ENCODE data around the gene DAB2IP.

DAB2IP gene

DNA sequence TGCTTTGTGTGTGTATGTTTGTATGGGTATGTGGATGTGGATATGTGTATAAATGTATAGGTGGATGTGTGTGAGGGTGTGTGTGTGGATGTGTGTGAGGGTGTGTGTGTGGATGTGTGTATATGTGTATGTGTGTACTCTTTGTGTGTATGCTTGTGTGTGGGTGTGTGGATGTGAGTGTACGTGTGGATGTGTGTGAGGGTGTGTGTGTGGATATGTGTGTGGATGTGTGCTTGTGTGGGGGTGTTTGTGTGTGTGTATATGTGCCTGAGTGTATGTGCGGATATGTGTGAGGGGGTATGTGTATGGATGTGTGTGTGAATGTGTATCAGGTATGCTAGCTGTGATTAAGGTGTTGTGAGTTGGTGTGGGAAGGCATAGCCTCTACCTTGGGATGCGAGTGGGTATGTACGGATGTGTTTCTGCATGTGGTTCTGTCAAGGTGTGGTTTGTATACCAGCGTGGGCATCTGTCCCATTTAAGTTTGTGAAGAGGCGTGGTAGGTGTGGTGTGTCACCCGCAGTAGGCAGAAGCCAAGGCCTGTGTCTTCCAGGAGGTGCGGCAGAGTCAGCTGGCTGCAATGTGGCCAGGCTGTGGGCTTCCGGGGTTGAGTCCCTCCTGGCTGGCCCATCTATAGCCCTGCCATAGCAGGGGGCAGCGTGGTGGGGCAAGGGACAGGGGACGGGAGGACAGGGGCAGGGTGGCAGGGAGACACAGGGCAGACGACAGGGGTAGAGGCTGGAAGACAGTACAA, 155.8 kb downstream of the DAB2IP start:
- no peak for DNase-seq

GRCh38 chr9:121807823-121808278, 156.4 kb downstream of the DAB2IP start:
- no peak for DNase-seq

DNA sequence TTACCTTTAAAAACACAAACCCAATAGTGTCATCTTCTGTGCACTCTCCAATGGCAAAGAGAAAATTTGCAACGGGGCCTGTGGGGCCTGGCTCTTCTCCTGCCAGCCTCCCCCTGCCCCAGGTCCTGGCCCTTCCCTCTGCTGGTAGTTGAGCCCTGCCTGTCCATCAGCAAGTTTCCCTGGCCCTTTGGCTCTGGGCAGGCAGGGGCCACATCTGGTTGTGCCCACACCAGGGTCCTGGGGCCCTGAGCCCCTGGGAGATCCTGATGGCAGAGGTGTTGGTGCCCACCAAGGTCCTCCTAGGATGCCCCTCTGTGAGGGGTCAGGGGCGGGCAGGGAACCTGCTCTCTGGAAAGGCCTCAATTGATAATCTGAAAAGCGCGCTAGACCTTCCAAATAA, 157.3 kb downstream of the DAB2IP start:
- DNase-seq: no peak

DNA sequence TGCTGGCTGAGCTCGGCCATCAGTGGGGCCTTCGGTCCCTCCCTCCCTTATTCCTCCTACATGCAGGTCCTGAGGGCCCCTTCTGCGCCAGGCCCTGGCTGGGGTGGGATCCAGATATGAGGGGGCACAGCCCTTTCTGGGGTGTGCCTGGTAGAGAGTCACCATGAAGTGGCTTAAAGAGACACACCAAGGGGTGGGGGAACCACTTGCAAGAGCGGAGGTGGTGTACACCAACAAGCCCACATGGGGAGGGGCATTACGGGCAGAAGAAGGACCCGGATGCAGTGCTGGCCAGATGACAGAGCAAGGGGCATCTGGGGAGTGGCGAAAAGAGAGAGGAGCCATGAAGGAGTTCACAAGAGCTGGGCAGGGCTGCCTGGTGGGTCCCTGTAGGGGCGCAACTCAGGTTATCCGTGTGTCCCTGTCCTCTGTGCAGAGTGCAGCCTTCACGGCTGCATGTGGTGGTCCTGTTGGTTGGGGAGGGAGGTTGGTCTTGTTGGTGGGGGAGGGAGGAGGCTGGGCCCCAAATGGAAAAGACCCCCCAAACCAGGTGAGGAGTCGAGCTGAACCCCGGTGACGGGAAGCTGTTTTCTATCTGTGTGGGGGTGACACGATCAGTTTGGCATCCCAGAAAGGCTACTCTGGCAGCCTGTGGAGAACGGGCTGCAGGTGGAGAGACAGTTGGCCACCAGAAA, 158.1 kb downstream of the DAB2IP start:
- no peak for DNase-seq

DNA sequence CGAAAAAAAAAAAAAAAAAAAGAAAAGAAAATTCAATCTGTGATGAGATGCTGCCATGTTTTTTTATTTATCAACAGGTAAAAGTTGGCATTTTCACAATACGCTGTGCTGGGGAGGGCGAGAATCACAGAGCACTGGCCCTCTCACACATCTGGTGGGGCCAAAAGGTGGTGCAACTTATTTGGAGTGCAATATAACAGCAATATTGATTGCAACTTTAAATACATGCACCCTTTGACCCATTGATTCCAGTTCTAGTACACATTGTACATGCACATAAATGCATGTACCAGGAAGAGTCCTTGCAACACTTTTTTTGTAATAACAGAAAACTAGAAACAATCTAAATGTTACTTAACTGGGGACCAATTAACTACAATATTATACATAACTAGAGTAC, 159.1 kb downstream of the DAB2IP start:
- DNase-seq: no peak

DNA sequence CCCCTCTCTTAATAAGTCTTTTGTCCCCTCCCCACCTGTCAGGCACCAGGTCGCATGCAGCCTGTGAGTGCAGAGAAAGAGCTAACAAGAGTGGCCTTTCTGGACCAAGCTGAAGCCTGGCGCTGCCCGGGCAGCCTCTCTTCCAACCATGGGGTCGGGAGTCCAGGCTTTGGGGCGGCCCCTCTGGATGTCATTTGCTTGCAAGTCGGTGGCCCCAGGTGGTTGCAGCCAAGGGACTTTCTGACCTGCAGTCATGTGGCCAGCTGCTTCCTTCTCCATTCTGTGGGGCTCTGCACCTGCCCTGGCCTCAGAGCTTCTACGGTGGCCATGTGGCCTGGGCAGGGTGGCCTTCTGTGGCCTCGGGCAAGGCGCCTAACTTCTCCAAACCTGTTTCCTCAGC, 159.7 kb downstream of the DAB2IP start:
- no peak for DNase-seq

GRCh38 chr9:121811751-121812150, 160.3 kb downstream of the DAB2IP start:
- DNase-seq: no peak

GRCh38 chr9:121812159-121812735, 160.8 kb downstream of the DAB2IP start:
- no peak for DNase-seq

DNA sequence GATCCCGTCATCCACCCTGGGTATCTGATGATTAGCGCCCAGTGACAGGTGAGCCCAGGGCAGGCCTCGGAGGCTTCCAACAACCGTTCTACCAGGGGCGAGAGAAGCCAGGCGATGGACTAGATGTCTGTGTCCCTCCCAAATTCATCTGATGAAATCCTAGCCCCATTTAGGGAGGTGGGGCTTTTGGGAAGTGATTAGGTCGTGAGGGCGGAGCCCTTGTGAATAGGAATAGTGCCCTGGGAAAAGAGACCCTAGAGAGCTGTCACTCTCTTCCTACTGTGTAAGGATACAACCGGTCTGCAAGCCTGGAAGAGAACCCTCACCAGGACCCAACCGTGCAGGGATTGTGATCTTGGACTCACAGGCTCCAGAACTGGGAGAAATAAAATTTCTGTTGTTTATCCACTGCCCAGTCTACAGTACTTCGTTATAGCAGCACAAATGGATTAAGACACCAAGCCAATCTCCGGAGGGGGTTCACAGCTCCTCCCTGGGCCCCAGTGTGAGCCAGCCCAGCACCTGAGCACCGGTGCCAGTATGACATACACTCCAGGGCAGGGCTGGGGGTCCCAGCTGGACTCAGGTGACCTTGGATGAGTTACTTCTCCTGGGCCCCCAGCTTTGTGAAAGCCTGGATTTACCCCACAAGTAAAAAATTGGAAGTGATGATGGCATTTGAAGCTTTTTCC, 162.2 kb downstream of the DAB2IP start:
- DNase-seq: no peak

DNA sequence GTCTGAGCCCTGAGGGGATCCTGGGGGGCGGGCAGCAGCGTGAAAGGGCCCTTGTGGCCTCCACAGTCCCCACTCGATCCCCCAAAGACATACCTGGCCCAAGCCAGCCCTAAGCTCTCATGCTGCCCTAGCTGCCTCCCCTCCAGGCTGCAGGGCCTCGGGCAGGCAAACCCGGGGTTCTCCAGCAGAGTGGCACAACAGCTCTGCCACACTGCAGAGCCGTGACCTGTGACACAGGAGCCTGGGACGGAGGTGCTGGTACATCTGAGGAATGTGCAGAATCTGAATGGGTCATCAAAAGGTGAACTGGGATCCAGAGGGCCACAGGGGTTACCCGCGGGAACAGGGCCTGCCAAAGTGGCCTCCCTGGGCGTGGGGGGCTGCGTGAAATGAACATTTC, 163.2 kb downstream of the DAB2IP start:
- no peak for DNase-seq

GRCh38 chr9:121815084-121815483, 163.7 kb downstream of the DAB2IP start:
- no peak for DNase-seq

DNA sequence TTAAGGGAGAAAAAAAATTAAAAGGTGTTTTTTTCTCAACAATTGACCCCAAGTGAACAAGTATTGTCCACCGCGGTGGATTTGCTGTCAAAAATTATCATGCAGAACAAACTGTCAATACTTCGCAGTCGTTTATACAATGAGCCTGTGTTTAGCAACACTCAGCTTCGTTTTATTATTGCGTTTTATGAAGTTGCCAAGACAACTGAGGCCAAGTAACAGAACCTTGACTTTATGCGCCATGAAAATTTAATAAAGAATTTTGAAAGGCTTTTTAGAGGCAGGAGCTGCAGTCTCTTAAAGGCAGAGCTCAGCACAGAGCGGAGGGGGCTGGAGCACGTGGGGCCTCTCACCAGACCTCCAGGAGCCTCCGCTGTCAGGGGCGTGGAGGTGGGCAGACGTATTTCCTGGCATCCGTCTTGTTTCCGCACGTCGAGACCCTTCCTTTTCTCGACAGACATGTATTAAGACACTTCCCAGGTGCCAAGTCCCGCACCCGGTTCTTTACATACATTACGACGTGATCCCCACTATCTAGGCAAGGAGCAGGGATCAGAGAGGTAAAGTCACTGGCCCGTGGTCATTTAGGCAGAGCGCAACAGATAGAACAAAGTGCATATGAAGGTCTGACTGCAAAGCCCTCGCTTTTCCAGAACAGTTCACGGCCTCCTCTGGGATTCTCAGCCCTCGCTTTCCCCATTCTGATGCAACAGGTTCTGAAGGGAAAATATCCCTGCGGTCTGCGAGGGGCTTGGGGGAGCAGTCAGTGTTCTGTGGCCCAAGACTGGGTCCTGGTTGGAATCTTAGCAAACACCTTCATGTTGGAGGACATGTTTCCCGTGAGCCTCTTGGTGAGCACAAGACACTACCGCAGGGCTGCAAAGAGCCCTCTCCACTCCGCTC, 164.4 kb downstream of the DAB2IP start:
- DNase-seq: no peak

DNA sequence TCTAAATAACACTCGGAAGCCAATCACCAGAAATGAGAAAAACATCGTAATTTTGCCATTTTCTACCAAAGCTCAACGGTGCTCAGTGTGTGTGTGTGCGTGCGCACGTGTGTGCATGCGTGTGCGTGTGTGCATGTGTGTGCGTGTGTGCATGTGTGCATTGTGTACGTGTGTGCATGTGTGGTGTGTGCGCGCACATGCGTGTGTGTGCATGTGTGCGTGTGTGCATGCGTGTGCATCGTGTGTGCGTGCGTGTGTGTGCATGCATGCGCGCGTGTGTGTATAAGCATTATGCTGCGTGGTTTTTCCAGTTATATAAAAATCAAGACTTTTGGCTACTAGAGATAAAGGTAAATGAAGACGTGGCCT, 165.0 kb downstream of the DAB2IP start:
- no peak for DNase-seq

DNA sequence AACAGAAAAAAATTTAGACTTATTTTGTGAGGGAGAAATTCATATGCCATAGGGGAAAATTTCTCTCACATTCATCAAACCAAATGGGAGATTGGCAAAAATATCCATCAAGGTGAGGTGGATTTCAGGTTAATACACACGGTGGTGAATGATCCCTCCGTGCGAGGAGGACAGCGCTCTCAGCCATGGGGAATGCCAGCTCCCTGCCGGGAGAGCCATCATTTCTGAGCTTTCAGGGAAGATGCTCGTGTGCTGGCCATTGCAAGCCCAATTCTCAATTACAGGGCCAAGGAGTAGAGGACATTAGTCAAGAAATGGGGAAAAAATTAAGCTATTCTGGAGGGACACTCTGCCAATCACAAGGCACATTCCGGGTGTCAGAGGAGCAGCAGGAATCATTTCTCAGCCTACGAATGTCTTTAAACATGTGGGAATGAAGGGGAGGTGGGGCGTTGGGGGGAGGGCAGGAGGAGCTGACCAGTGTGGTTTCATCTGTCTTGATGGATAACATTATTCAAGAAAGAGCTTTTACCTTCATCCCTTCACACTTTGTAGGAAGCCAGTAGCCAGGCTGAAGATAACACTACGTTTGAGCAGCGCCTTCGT, 165.5 kb downstream of the DAB2IP start:
- DNase-seq: no peak

- no peak for DNase-seq
These were observed 166.0 kb downstream of the DAB2IP start for GRCh38 chr9:121817476-121817875.

GRCh38 chr9:121818016-121818661, 166.7 kb downstream of the DAB2IP start:
- DNase-seq: no peak

DNA sequence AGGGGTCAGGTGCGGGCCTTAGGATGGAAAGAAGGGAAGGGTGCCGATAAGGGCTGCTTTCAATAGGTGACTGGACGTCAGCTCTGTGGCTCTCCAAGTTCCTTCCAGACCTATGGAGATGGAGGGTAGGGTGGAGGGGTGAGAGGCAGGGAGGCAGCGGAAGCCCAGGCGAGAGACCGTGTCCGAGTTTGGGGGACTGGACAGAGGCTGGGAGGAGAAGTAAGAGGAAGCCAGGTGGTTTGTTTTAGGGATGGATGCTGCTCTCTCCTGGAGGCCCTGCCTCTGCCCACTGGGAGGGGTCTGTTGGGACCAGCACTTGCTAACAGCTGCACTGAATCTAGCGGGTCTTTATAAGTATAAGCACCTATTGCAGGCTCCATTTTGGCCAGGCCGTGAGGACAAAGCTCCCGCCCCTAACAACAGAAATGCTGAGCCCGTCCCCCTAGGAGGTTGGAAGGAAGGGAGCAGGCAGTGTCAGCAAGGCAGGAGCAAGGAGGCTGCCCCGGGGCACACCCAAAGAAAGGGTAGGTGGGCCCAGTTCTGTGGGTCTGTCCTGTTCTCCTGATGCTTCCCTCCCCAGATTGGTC, 167.5 kb downstream of the DAB2IP start:
- DNase-seq: no peak

DNA sequence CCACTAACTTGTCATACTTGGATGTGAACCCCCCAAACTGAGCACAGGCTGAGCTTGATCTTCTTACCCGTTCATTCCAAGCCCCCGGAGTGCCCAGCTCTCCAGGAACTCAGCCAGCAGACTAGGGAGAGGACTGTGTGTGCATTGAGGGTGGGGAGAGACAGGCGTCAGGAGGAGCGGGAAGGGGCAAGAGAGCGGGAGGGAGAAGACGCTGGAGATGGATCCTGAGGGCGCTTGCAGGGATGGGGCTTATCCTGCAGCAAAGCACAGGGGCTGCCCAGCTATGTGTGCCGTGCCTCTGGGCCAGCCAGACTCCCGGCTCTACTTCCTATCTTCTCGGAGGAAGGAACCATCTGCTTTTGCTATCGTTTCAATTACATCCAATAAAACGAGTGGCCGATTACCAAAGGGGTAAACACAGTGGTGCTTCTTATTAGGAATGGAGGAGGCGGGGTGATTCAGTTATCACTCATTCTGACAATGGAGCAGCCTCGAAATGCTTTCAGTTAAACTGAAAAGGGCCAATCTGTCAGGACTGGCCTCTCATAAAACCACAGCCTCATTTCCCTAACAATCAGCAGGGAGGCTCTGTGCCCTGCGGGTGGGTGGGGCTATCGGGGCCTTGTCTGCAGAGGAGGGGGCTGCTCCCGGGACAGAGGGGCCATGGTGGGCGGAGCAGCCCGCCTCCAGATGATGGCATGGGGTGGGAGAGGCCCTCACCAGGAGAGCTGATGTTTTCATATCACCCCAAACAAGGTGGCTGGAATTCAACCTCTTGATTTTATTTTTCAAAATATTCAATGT, 168.2 kb downstream of the DAB2IP start:
- DNase-seq: no peak

- no peak for DNase-seq
These were observed 169.0 kb downstream of the DAB2IP start for GRCh38 chr9:121820286-121821005.

GRCh38 chr9:121821326-121821725, 169.9 kb downstream of the DAB2IP start:
- no peak for DNase-seq
